ENCODE measurements around the gene EPN2. TPM values are rescaled to one million over a fixed set of nuclear protein-coding genes. Genes with fewer than 3 reads are reported as not detected.

Gene EPN2
- total and polyA plus RNA-seq, 9 donors = 21.6 to 68.9 (median 52.7) TPM

- intact Hi-C loops (cut with DNase I) = no loop called here
- WGBS, 3 donors = 19 to 28% (median 26%) methylated on average over 2 of the region's 2 CpGs
- TF ChIP-seq, protein P1, sequence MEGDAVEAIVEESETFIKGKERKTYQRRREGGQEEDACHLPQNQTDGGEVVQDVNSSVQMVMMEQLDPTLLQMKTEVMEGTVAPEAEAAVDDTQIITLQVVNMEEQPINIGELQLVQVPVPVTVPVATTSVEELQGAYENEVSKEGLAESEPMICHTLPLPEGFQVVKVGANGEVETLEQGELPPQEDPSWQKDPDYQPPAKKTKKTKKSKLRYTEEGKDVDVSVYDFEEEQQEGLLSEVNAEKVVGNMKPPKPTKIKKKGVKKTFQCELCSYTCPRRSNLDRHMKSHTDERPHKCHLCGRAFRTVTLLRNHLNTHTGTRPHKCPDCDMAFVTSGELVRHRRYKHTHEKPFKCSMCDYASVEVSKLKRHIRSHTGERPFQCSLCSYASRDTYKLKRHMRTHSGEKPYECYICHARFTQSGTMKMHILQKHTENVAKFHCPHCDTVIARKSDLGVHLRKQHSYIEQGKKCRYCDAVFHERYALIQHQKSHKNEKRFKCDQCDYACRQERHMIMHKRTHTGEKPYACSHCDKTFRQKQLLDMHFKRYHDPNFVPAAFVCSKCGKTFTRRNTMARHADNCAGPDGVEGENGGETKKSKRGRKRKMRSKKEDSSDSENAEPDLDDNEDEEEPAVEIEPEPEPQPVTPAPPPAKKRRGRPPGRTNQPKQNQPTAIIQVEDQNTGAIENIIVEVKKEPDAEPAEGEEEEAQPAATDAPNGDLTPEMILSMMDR (IDR thresholded peaks at IDR 0.05) = no peak
- TF ChIP-seq POLR2A (IDR thresholded peaks at IDR 0.05) = no peak
- no peak for TF ChIP-seq EP300 (IDR thresholded peaks at IDR 0.05)
- Histone ChIP-seq H3K4me3 (no peak overlapping the region), H3K4me1 (ENCODE audit: insufficient read depth) (peaks cover 11% of the 10 kb centered on the region), H3K27me3 (no peaks in the 10 kb centered on the region), H3K27ac (no peak overlapping the region), H3K9me3 (no peaks in the 10 kb centered on the region), H3K36me3 (no peaks in the 10 kb centered on the region)
- no peak for DNase-seq
Measured at GRCh38 chr17:19339341-19339815, 102.2 kb downstream of the EPN2 start.

GRCh38 chr17:19341211-19341631 is 104.1 kb downstream of the EPN2 start:
- no peaks in the 10 kb centered on the region for H3K36me3 ChIP-seq
- peak in 2 of 5 donors; percentile 16 to 34 for DNase-seq
- no peak overlapping the region for H3K27ac ChIP-seq
- intact Hi-C loops (cut with DNase I) = no loop called here
- H3K4me1 ChIP-seq (ENCODE audit: insufficient read depth) = peaks cover 12% of the 10 kb centered on the region
- no peak overlapping the region for H3K4me3 ChIP-seq
- no peaks in the 10 kb centered on the region for H3K9me3 ChIP-seq
- 67 to 87% (median 74%) methylated on average over 7 of the region's 7 CpGs for WGBS, 3 donors
- TF ChIP-seq EP300 (IDR thresholded peaks at IDR 0.05) (no peak), POLR2A (IDR thresholded peaks at IDR 0.05) (no peak)
- TF ChIP-seq, protein P1 (IDR thresholded peaks at IDR 0.05) = no peak
- H3K27me3 ChIP-seq = no peaks in the 10 kb centered on the region

GRCh38 chr17:19341641-19342610 is 104.8 kb downstream of the EPN2 start:
- 37 to 42% (median 38%) methylated on average over 18 to 20 of the region's 20 CpGs for WGBS, 3 donors

DNA sequence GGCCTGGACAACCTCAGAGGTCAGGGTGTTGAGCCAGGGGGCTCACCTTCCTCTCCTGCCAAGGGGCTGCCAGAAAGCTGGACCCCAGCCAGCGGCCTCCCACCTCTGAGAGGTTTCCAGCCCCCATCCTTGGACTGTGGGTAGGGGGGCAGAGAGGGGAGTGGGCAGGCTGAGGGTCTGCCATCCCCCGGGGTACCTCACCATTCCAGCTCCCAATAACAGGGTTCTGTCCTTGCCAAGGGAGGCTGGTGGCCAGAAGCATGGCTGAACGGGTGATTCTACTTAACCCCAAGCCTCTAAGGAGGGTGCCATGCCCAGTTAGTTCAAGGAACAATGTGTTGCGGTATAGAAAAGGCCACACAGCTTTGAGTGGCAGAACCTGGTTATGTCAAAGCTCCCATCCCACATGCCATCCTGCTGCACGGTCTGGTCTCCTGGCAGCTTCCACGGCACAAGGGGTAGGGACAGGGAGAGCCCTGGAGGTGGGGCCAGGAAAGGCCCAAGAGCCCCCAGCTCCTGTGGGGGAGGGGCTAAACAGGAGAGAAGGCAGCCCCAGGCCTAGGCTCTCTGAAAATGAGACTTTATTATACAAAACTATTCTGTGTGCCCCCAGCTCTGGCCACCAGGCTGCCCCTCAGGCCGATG is 105.6 kb downstream of the EPN2 start:
- Histone ChIP-seq H3K27ac (peak overlapping the region; percentile 26 to 51), H3K4me1 (ENCODE audit: insufficient read depth) (peaks cover 14% of the 10 kb centered on the region)
- 64 to 73% (median 69%) methylated on average over 6 to 7 of the region's 7 CpGs for WGBS, 3 donors

More at GRCh38 chr17:19341641-19342610, 104.8 kb downstream of the EPN2 start:
- Histone ChIP-seq H3K27me3 (no peaks in the 10 kb centered on the region), H3K9me3 (no peaks in the 10 kb centered on the region), H3K36me3 (no peaks in the 10 kb centered on the region), H3K27ac (peak overlapping the region; percentile 26 to 51), H3K4me1 (ENCODE audit: insufficient read depth) (peaks cover 14% of the 10 kb centered on the region), H3K4me3 (no peak overlapping the region)
- DNase-seq = peak in 2 of 5 donors; percentile 42 to 71
- intact Hi-C loops (cut with DNase I) = no loop called here
- TF ChIP-seq, protein P1 (IDR thresholded peaks at IDR 0.05) = no peak
- TF ChIP-seq POLR2A (IDR thresholded peaks at IDR 0.05) = no peak
- no peak for TF ChIP-seq EP300 (IDR thresholded peaks at IDR 0.05)

More for the DNA sequence above, 105.6 kb downstream of the EPN2 start:
- intact Hi-C loops (cut with DNase I) = no loop called here
- Histone ChIP-seq H3K9me3 (no peaks in the 10 kb centered on the region), H3K4me3 (no peak overlapping the region), H3K27me3 (no peaks in the 10 kb centered on the region), H3K36me3 (no peaks in the 10 kb centered on the region)
- DNase-seq = peak in 2 of 5 donors; percentile 39 to 58
- TF ChIP-seq EP300 (IDR thresholded peaks at IDR 0.05) (no peak), POLR2A (IDR thresholded peaks at IDR 0.05) (no peak)
- TF ChIP-seq, protein P1 (IDR thresholded peaks at IDR 0.05) = no peak
